ENCODE measurements around the gene TNFRSF19.

TNFRSF19 gene

DNA sequence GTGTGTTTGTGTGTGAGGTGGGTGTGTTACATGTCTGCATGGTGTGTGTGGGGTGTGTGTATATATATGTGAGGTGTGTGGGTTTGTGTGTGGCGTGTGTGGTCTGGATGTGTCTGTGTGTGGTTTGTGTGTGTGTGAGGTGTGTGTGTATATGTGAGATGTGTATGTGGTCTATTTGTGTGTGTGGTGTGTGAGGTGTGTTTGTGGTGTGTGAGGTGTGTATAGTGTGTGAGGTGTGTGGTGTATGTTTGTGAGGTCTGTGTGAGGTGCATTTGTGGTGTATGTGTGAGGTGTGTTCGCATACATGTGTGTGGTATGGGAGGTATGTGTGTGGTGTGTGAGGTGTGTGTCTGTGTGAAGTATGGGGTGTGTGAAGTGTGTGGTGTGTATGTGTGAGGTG lies 12.5 kb upstream of the TNFRSF19 start:
- H3K27ac ChIP-seq: no peak overlapping the region
- TF ChIP-seq CTCF (conservative IDR thresholded peaks at IDR 0.05): no peak

GRCh38 chr13:23558675-23559536 lies 11.3 kb upstream of the TNFRSF19 start:
- no peak for TF ChIP-seq CTCF (conservative IDR thresholded peaks at IDR 0.05)
- H3K27ac ChIP-seq: peak overlapping the region; percentile 64

GRCh38 chr13:23560571-23561089 lies 9.6 kb upstream of the TNFRSF19 start:
- no peak for TF ChIP-seq CTCF (conservative IDR thresholded peaks at IDR 0.05)
- no peak overlapping the region for H3K27ac ChIP-seq

DNA sequence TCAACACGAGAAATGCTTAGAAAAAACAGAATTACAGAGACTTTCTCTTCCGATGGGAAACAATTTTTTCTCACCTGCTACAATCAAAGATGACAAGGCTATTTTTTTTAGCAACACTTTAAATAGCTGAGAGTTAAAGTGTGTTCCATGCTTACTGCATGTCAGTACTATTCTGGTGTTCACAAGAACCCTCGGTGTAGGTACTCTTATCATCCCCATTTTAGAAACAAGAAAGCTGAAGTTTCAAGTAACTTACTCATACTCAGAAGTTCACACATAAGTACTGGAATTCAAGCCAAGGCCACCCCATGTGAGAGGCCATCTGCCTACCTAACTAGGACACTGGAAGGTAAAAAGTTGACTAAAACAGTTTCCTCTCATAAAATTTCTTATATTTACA lies 9.0 kb upstream of the TNFRSF19 start:
- TF ChIP-seq CTCF (conservative IDR thresholded peaks at IDR 0.05): no peak
- no peak overlapping the region for H3K27ac ChIP-seq

GRCh38 chr13:23563085-23563845 lies 6.9 kb upstream of the TNFRSF19 start:
- H3K27ac ChIP-seq: no peak overlapping the region
- no peak for TF ChIP-seq CTCF (conservative IDR thresholded peaks at IDR 0.05)

GRCh38 chr13:23567906-23568460 lies 2.2 kb upstream of the TNFRSF19 start:
- H3K27ac ChIP-seq: no peak overlapping the region
- 0 out of 2 replicates have a peak, but pooled peaks have one; percentile 7 for TF ChIP-seq CTCF (conservative IDR thresholded peaks at IDR 0.05)

DNA sequence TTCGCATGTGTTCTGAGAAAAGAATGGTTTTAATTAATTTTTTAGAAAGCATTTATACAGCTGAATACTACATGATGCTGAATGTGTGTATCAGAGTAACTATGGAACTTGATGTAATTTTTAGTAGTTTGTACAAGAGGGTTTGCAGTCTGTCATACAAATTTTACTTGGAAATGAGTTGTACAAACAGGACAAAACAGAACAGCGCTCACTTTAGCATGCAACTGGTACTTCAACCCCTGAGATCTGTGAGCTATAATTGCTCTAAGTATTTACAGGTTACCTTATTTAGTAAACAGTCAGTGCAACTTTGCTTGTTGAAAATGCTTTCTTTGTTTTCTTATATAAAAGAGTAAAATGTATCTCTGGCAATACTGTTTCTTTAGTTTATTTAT lies 706 bp downstream of the TNFRSF19 start:
- H3K27ac ChIP-seq: peak overlapping the region; percentile 58
- TF ChIP-seq CTCF (conservative IDR thresholded peaks at IDR 0.05): peak; percentile 42
